Nucleus accumbens (tissue), 56 donors: ENCODE measurements around the gene KCNQ1.

Experiments used
- DNase-seq, 56 donors: peaks; one replicate each; lab custom pipeline; 2025; lab: John Stamatoyannopoulos, UW

KCNQ1 gene

DNA sequence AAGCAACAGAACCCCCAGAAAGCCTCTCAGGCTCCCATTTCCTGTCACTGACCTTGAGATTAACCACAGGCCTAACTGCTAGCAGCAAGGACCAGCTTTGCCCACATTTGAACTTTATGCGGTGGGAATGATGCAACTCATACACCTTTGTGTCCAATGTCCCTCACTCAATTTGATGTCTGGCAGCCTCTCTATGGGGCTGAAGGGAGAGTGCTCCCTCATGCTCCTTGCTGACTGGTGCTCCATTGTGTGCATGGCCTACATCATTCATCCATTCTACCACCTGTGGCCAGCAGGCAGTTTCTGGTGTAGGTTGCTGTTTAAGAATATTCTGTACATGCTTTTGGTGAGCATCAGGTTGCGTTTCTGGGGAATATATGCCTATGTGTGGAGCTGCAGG, 223.1 kb downstream of the KCNQ1 start:
- no peak for DNase-seq

DNA sequence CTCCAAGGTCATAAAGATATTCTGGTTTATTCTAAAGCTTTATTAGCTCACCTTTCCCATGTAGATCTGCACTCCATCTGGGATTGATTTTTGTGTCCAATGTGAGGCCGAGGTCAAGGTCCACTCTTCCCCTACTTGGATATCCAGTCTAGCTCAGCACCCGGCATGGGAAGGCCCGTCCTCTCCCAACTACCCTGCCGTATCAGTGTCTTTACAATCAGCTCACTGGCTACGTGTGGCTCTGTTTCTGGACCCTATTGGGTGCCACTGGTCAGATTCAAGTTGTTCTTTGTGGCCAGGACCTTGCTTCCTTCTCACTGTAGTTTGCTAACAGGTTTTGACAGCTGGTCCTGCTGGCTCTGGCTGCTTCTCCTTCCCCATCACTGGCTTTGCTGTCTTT, 224.1 kb downstream of the KCNQ1 start:
- no peak for DNase-seq

DNA sequence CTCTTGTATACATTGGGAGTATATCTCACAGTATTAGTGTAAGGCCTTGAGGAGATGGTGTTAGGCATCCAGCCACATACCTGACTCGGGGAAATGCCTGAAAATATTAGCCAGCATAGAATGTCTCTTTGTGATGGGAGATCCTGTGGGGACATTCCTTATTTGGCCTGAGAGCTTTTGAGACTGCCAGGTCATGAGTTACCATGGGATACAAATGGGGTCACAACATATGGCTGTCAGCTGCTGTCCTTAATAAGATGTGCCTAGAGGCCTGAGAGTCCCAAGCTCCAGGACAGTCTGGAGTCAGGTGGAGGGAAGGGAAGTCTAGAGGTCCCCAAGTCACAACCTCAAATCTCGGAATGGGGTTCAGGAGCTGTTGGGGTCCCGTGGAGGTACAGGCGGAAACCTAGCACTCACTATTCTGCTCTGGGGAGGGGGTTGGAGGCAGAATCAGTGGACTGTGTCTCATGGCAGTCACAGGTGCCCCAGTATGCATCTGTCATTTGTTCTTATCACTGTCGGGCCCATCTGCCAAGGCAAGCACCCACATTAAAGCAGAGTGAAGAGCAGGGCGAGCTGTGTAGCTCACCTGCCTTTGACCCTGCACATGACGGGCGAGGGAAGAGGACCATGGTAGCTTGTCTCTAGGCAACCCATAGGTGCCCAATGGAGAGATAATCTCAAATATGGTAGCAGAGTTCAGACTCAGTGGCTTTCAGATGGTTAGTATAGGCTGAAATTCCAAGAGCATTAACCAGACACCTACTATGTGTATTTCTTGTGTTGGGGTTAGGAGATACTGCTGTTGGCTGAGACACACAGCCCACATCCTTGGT, 225.0 kb downstream of the KCNQ1 start:
- DNase-seq = no peak

DNA sequence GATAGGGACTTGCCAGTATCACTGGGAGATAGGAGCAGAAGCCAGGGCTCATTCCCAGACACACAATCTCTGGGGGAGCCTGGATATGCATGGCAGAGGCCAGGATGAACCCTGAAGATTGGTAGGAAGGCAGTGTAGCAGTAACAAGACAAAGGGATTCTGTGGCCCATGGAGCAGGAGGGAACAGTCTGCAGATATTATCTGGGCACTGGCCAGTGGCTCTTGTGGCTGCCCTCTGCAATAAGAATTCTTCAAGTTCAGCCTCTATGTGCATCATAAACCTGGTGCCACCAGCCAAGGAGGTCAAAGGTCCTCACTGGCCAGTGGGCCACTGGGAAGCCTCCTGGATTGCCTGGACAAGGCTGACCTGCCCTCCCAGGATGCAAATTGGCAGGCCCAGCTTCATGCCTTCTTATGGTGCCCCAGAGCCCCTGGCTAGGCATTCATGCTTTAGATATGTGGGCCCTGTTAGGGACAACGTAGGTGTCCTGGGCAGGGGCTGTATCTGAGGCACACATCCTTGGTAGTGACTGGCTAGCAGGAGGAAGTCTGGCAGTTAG, 225.8 kb downstream of the KCNQ1 start:
- DNase-seq = no peak

DNA sequence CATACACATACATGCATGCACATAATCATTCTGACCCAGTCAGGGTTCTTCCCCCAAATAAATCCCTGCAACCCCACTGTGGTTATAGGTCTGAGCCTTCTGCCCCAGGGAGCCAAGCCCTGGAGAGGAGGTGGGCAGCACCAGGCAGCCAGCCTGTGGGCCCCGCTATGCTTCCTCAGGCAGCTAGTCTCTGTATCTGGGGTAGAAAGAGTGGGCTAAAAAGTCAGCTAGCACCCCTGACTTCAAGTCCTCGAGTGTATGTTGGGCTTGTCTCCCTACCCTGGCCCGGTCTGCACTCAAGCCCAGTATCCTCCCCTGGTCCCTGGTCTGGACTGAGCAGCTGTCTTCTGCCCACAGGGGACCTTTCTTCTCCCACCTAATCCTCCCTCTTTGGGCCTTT, 226.9 kb downstream of the KCNQ1 start:
- DNase-seq = no peak

DNA sequence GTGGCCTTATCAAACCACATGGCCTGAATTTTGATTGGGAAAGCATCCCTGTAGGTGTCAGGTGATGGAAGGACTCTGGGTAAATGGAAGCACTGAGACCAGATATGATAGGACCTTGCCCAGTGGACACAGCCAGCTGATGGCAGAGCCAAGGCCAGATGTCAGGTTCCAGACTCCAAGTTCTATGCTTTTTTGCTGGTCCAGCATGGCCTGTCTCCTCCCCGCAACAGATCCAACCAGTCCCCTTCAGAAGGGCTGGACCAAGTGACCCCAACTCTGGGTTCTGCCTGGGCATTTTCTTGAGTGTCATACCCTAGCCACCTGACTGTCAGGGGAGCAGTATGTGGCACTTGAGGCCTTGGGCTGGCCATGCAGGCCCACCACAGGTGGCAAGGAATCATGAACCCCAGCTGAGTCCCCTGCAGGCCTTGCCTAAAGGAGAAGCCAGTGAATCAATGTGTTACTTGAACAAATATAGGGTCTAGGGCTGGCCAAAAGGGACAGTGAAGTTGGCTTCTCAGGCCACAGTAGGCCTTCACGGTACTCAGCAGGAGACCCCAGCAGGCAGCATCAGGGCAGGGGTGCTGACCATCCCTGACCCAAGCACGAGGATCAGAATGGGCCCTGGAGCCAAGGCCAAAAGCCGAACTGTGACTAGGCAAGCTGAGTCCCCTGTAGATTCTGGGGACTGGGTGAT, 227.9 kb downstream of the KCNQ1 start:
- DNase-seq = no peak

DNA sequence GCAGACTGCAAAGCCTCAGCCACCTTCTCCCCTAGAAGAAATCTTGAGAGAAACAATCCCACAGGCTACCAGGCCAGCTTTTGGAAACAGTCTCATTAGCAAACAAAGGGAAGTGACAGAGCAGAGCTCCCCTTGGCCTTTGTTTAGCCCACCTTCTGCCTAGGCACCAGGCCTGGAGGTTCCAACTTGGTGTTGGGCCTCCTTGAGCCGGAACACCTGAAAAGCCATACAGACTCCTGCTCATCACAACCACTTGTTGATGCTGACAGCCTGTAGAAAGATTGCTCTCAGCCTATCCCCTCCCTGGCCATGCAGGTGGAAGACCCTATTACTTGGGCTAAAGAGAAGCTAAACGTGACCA, 228.4 kb downstream of the KCNQ1 start:
- no peak for DNase-seq

DNA sequence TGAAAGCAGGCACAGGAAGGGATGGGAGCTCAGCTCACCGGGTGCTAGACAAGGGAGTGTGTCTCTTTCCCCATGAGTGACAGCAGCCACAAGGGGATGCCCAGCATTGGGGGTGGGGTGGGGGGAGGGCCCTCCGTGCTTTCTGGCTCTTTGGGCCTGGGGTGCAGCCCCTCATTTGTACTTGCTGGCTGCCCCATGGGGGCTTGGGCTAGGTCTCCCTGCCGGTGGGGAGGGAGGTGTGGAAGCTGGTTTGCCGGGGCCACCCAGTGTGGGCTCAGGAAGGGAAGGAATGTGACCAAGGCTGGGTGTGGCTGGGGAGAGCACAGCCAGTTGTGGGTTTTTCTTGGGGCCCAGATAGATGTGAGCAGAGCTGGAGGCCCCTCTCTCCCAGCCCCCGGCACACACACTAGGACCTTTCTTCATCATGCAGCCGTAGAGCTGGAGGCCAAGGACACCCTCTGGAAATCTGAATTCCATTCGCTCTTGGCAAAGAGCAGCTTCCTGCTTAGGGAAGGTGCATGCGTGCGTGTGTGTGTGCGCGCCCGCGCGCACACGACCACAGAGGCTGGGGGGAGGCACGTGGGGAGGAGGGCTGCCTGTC, 229.2 kb downstream of the KCNQ1 start:
- no peak for DNase-seq

DNA sequence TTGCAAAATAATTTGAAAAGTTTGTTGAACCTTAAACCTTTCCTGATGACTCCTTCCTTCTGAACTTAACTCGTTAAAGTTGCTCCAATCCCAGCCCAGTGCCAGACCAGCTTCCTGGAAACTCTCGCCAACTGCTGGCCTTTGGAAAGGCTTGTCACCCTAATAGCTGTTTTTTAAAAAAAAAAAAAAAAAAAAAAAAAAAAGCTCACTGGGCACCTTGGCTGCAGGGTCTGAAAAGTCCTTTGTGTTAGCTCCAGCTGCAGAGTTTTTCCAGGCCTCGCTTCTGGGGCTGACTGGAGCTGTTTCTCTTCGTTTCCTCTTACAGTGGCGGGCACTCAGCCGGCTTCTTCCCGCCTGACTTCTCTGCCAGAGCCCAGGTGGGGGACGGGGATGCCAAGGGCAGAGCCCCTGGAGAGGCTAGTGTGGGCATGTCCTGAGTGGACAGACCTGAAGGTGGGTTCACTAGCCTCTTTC, 229.9 kb downstream of the KCNQ1 start:
- DNase-seq = peak in 26 of 56 donors; percentile 16 to 61 (median 36)

DNA sequence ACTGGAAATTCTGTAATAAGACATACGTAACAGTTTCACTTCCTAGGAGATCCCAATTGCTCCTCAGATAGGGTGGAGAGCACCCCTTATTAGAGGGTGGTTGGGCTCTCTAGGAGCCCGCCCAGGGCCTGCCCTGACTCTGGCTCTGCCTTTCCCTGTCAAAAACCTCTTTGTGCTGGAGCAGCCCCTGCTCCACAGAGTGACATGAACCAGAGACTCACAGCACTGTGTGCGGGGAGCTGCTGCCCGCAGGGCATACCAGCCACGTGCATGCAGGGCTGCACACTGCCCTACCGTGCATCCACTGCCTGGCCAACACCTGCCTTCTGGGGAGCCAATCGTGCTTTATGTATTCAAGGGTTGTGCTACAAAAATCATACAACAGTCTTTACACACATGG, 230.7 kb downstream of the KCNQ1 start:
- DNase-seq = peak in 14 of 56 donors; percentile 8 to 42 (median 26)

DNA sequence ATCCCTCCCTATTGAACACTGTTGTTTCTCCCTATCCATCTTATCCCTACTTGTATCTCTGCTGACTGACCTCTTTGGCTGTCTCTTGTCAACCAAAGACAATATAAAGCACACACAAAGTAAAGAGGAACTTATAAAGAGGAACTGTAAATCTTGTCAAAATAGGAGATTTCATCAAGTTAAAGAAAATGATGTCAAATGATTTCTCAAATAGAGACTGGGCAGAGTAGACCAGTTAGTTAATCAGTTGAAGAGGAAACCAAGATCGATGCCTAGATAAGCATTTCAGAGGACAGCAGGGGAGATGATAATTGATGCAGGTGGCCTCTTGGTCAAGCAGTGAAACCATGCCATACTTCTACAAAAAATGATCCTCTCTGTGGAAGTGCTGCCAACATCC, 232.3 kb downstream of the KCNQ1 start:
- DNase-seq = no peak

DNA sequence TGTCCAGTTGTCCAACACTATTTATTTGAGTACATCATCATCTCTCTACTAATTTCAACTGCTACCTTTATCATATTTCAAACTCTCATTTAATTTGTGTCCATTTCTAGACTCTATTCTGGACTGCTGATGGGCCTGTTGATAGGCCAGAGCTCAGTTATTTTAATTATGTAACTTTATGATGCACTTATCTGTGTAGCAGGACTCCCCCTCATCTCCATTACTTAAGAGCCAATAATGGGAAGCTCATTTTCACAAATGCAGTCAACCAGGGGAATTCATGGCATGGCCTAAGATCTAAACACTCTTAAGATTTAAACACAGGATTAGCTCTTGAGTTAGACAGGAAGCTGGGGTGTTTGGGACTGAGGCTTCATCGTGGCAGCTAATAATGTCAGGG, 233.6 kb downstream of the KCNQ1 start:
- no peak for DNase-seq

DNA sequence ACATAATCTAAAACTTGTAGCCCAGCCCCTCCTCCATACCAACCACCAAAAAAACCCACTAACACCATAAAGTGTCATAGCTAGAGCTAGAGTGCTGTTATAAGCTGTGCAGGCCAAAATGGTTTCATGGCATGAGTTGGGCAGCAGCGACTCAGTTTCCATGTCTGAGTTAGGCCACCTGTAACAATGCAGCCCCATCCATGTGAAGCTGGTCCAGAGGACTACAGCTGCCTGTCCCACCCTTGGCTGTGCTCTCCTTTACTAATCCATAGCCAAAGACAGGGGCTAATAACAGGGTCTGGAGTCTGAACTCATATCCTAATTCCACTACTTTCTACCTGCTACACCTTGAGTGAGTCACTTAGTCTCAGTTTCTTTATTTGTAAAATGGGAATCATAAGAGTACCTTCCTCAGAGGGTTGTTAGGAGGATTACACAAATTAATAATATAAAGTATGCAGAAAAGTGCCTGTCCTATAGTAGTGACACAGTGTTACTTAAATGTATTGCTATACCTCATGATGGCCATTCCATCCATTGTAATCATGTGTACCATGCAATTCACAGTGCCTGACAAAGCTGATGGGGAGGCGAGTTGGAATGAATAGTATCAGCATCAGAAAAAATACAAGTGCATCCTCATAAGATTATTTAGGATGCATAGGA, 234.3 kb downstream of the KCNQ1 start:
- DNase-seq = no peak

DNA sequence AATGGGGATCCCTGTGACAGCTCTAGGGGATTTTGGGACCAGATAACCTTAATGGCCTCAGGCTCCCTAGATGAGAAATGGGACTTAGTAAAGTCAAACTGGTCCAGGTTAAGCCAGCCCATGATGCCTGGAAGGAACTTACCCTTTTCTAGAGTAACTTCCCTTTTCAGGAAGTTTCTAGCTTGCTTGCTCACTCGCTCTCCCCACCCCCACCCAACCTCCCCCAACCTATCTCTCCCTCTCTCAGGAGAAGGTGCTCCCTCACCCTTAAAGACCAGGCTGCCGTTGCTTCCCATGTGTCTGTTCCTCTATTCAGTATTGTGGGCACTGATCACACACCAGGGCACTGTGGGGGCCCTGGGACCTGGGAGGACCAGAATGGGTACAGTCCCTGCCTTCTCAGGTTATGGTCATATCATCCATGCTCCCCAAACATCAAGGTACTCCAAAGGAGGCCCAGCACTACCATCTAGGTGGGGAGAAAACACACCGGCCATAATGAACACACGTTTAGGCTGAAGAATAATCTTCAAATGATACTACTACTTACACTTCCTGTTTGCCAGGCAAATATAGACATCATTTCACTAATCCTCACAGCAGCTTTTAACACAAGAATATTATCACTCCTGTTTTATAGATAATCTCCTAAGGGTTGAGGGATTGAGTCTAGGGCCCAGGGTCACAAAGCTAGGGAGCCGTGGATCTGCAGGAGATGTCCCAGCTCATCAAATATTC, 236.8 kb downstream of the KCNQ1 start:
- DNase-seq = no peak

DNA sequence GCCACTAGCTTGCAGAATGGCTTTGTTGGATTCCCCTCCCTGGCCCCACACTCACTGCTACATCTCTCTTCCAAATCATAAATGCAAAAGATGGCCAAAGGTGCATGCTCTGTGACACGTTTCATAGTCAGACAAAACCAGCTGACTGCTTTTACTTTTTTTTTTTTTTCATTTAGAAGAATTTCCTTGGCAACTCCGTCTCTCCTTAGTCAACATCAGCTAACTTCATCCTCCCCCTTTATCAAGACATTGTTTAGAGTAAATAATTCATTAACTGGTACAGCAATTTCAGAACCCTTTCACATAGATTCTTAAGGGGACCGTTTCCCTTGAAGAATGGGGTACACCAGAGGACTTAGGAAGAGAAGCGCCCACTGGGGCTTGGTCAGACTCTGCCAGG, 239.0 kb downstream of the KCNQ1 start:
- DNase-seq = no peak

DNA sequence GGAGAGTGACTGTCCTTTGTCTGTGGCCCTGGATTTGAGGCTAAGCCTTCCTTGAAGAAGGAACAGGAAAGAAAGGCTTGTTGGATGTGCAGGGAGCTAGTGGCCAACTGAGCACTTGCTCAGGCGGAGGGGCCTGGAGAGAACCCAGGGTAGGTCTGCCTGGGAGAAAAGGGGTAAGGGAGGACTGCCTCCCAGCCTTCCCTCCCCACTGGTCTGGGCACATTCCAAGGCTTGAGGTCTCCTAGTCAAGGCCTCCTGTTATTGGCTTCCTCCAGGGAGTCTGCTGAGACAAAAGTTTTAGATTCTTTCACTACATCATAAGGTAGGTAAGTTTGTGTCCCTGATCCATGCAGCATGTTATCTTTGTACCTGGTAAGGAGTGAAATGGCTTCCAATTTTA, 239.8 kb downstream of the KCNQ1 start:
- DNase-seq = no peak

DNA sequence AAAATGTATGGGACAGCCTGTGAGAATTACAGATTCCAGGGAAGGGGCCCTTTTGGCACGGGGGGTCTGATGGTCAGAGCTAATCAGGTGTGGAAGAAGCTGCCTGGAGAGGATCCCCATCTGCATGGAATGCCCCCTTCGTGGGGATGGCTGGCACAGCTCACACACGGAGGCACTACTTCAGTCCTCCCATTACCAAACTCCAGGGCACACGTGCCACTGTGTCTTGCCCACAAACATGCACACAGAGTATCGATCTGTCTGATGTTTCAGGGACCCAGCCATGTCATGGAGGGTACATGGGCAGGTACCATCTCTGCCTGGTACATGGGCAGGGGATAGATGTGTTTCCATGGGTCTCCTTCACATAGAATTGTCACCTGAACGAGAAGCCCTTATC, 240.2 kb downstream of the KCNQ1 start:
- no peak for DNase-seq

DNA sequence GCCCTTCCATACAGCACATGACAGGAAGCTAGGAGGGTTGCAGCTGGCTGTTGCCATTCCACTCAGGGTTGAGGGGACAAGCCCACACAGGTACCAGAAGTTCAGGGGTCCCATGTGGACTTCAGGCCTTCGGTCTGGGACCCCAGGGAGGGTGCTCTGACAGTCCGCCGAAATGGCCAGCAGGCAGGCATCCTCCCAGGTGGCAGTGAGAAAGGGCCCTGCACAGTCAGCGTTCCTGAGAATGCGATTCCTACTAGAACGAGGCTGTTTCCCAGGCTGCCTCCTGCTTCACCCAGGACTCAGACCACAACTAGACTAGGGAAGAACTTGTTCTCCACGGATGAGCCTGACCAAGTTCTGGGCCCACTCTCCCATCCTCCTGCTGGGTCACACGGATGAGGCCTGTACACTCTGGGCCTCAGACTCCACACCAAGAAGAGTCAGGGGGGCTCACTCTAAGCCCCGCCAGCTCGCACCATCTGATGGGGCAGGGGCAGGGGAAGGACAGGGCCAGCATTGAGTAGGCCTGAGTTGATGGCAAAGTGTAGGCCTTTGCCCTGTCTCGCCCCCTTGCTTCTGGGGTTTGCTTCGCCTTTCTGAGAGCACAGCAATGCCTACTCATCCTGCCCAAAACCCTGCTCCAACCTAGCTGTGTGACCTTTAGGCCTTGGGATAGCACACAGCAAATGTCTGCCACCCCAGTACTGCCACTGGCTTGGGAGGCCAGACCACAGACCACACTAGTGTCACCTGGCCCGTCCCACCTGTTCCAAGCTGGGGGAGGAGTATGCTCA, 241.0 kb downstream of the KCNQ1 start:
- no peak for DNase-seq
